ENCODE measurements around the gene ZNF566.

ZNF566 gene

GRCh38 chr19:36398571-36398970, 90.8 kb downstream of the ZNF566 start:
- H3K4me2 ChIP-seq (ENCODE audit: low read length) = no peak overlapping the region
- H3K27me3 ChIP-seq (ENCODE audit: insufficient read depth, low read length) = no peaks in the 10 kb centered on the region
- H3K9ac ChIP-seq (ENCODE audit: low read length) = no peak overlapping the region
- peaks cover 98% of the 10 kb centered on the region for H3K36me3 ChIP-seq (ENCODE audit: insufficient read depth, low read length)
- no peak overlapping the region for H3K4me3 ChIP-seq (ENCODE audit: low read depth, low read length, poor library complexity, severe bottlenecking)
- H3K9me3 ChIP-seq (ENCODE audit: low read length) = peaks cover 34% of the 10 kb centered on the region
- H3K79me2 ChIP-seq (ENCODE audit: insufficient read depth, low read length) = no peaks in the 10 kb centered on the region
- TF ChIP-seq EZH2 (IDR thresholded peaks at IDR 0.05; ENCODE audit: borderline replicate concordance, low read length) = no peak
- TF ChIP-seq CTCF (IDR thresholded peaks at IDR 0.05; ENCODE audit: low read length) = no peak
- no peaks in the 10 kb centered on the region for H4K20me1 ChIP-seq (ENCODE audit: insufficient read depth, low read length)
- H3K9me2 ChIP-seq (ENCODE audit: low read depth, low read length) = no peaks in the 10 kb centered on the region
- no peak overlapping the region for H2AFZ ChIP-seq (ENCODE audit: low read length)
- H3F3A ChIP-seq (ENCODE audit: insufficient read depth, low read length) = no peaks in the 10 kb centered on the region
- no peaks in the 10 kb centered on the region for H3K4me1 ChIP-seq (ENCODE audit: insufficient read depth, low read length, severe bottlenecking)
- no peak overlapping the region for H3K27ac ChIP-seq (ENCODE audit: low read depth, low read length, poor library complexity, severe bottlenecking)

All from OCI-LY1 (cell line).